ENCODE measurements around the gene TEDC2. TPM values are rescaled to one million over a fixed set of nuclear protein-coding genes. Genes with fewer than 3 reads are reported as not detected.
"Not testable (repeated sequence)": the region's sequence is repeated elsewhere in the genome, so short reads cannot be mapped to it uniquely, and the experiment has no call there.

Gene TEDC2
- total RNA-seq, 1 experiment from 2014 or later = 22.6 TPM

- DNase-seq (ENCODE audit: low read depth) = no peak
These were observed 21.8 kb upstream of the TEDC2 start for GRCh38 chr16:2438121-2438520.

- DNase-seq (ENCODE audit: low read depth) = no peak
These were observed 20.3 kb upstream of the TEDC2 start for GRCh38 chr16:2439598-2439997.

GRCh38 chr16:2441143-2441804 is 18.6 kb upstream of the TEDC2 start:
- DNase-seq (ENCODE audit: low read depth) = not testable (repeated sequence)

GRCh38 chr16:2443555-2443954 is 16.4 kb upstream of the TEDC2 start:
- no peak for DNase-seq (ENCODE audit: low read depth)

GRCh38 chr16:2447920-2448583 is 11.9 kb upstream of the TEDC2 start:
- DNase-seq (ENCODE audit: low read depth) = no peak

GRCh38 chr16:2449118-2449517 is 10.8 kb upstream of the TEDC2 start:
- DNase-seq (ENCODE audit: low read depth) = no peak

GRCh38 chr16:2450535-2450934 is 9.4 kb upstream of the TEDC2 start:
- no peak for DNase-seq (ENCODE audit: low read depth)

GRCh38 chr16:2450975-2451381 is 8.9 kb upstream of the TEDC2 start:
- DNase-seq (ENCODE audit: low read depth) = no peak

GRCh38 chr16:2451851-2452320 is 8.0 kb upstream of the TEDC2 start:
- no peak for DNase-seq (ENCODE audit: low read depth)

- DNase-seq (ENCODE audit: low read depth) = no peak
These were observed 7.3 kb upstream of the TEDC2 start for GRCh38 chr16:2452650-2453049.

GRCh38 chr16:2455081-2455845 is 4.6 kb upstream of the TEDC2 start:
- DNase-seq (ENCODE audit: low read depth) = no peak

GRCh38 chr16:2456551-2457153 is 3.3 kb upstream of the TEDC2 start:
- DNase-seq (ENCODE audit: low read depth) = no peak

- DNase-seq (ENCODE audit: low read depth) = no peak
These were observed 2.6 kb upstream of the TEDC2 start for GRCh38 chr16:2457267-2457666.

GRCh38 chr16:2457946-2458345 is 2.0 kb upstream of the TEDC2 start:
- peak; percentile 56 for DNase-seq (ENCODE audit: low read depth)

GRCh38 chr16:2458887-2459646 is 842 bp upstream of the TEDC2 start:
- DNase-seq (ENCODE audit: low read depth) = peak; percentile 20

GRCh38 chr16:2460391-2460713 is 443 bp downstream of the TEDC2 start:
- DNase-seq (ENCODE audit: low read depth) = no peak

- DNase-seq (ENCODE audit: low read depth) = no peak
These were observed 1.0 kb downstream of the TEDC2 start for GRCh38 chr16:2460916-2461315.

GRCh38 chr16:2462031-2462866 is 2.3 kb downstream of the TEDC2 start:
- no peak for DNase-seq (ENCODE audit: low read depth)

GRCh38 chr16:2464333-2464732 is 4.4 kb downstream of the TEDC2 start:
- no peak for DNase-seq (ENCODE audit: low read depth)

GRCh38 chr16:2465653-2466415 is 5.9 kb downstream of the TEDC2 start:
- DNase-seq (ENCODE audit: low read depth) = no peak

Data from M059J (cell line).